HCT116 (cell line): Measurements from ENCODE around the gene HRH2. TPM values are rescaled to one million over a fixed set of nuclear protein-coding genes. Genes with fewer than 3 reads are reported as not detected.

ENCODE experiments used
- ATAC-seq: fragments of 200-7000 bp; cut with Tn5 transposase; 2 replicates; pipeline ENCODE4 v1.9.1; 2020; ENCODE audit warnings: mild to moderate bottlenecking, moderate library complexity
- Bru-seq: library from RNA; stranded (reverse); fragments of 400-500 nt; gene quantifications from one replicate; lab custom pipeline; 2021; lab: Mats Ljungman, UMichigan
- BruChase-seq, 2 experiments: library from RNA; stranded (reverse); fragments of 400-500 nt; gene quantifications; one replicate each; lab custom pipeline; 2021; lab: Mats Ljungman, UMichigan
- BruUV-seq: library from RNA; stranded (reverse); fragments of 400-500 nt; replicated peaks from 2 replicates; lab custom pipeline; 2021; lab: Mats Ljungman, UMichigan
- CTCF ChIA-PET: fragments of 300-600 bp; sonication (Branson Sonifier 250); formaldehyde crosslinking; loops from one replicate; lab custom pipeline; 2021; ENCODE audit warnings: antibody characterized with exemption; lab: Charles Lee
- POLR2A ChIA-PET: fragments of 300-600, 350-600 bp; sonication (Branson Sonifier 250); formaldehyde crosslinking; loops from one replicate; lab custom pipeline; 2021; ENCODE audit warnings: antibody characterized with exemption; lab: Charles Lee
- RAD21 ChIA-PET, 2 experiments: fragments of 300-600 bp; sonication (Branson Sonifier 250); formaldehyde crosslinking; loops; one replicate each; lab custom pipeline; 2023; ENCODE audit warnings: low total read pairs in 2 of 2; ENCODE audit not compliant: uncharacterized antibody in 2 of 2, unreplicated experiment in 2 of 2, low non-redundant PET in 1 of 2; lab: Charles Lee
- DNase-seq: peaks from one replicate; pipeline ENCODE4 v3.0.0-alpha.2; 2010; ENCODE audit warnings: low read depth, low spot score
- H2AFZ ChIP-seq: fragments of 200-600 bp; shearing (Covaris generic), sonication (generic); 2 replicates; pipeline ENCODE4 v1.6.1; 2017; ENCODE audit warnings: low read depth, mixed run types, mixed read lengths, antibody characterized with exemption, low read length; ENCODE audit not compliant: poor library complexity, severe bottlenecking
- H3K27ac ChIP-seq: 2 replicates; pipeline ENCODE4 v1.5.1; 2012; ENCODE audit warnings: low read depth, low read length
- H3K27me3 ChIP-seq: fragments of 200-600 bp; sonication (generic); 2 replicates; pipeline ENCODE4 v1.6.1; 2016; ENCODE audit warnings: mixed run types, low read length, mixed read lengths; ENCODE audit not compliant: insufficient read depth
- H3K36me3 ChIP-seq, 2 experiments: fragments of 200-500 bp in 1 of 2; fragments of 200-600 bp in 1 of 2; sonication (Bioruptor generic) in 1 of 2; sonication (generic) in 1 of 2; 2 replicates each; pipeline versions ENCODE4 v1.5.1 to v1.6.1; 2014 to 2016; ENCODE audit warnings: low read length in 2 of 2, inconsistent platforms in 1 of 2, mixed read lengths in 1 of 2, mixed run types in 1 of 2; ENCODE audit not compliant: insufficient read depth in 2 of 2, control insufficient read depth in 1 of 2
- H3K4me1 ChIP-seq, 2 experiments: fragments of 200-600 bp in 1 of 2; sonication (generic) in 1 of 2; 2 replicates each; pipeline versions ENCODE4 v1.5.1 to v1.6.1; 2012 to 2017; ENCODE audit warnings: low read length in 2 of 2, inconsistent platforms in 1 of 2, mild to moderate bottlenecking in 1 of 2, mixed read lengths in 1 of 2, mixed run types in 1 of 2, moderate library complexity in 1 of 2; ENCODE audit not compliant: insufficient read depth in 2 of 2, control insufficient read depth in 1 of 2
- H3K4me2 ChIP-seq: fragments of 200-600 bp; sonication (generic); 2 replicates; pipeline ENCODE4 v1.6.1; 2017; ENCODE audit warnings: mixed run types, low read length, mixed read lengths
- H3K4me3 ChIP-seq, 2 experiments: fragments of 200-600 bp in 1 of 2; sonication (generic) in 1 of 2; replicated peaks in 1 of 2; 2 replicates each; pipeline ENCODE4 v1.5.1; 2011 to 2016; ENCODE audit warnings: low read length in 2 of 2, control low read depth in 1 of 2, low read depth in 1 of 2, mild to moderate bottlenecking in 1 of 2, mixed read lengths in 1 of 2, mixed run types in 1 of 2
- H3K79me2 ChIP-seq: fragments of 200-600 bp; sonication (generic); 2 replicates; pipeline ENCODE4 v1.6.1; 2017; ENCODE audit warnings: mild to moderate bottlenecking, mixed run types, low read length, moderate library complexity, mixed read lengths; ENCODE audit not compliant: insufficient read depth
- H3K9ac ChIP-seq: fragments of 200-600 bp; sonication (generic); 2 replicates; pipeline ENCODE4 v1.6.1; 2016; ENCODE audit warnings: low read length, mixed read lengths
- H3K9me2 ChIP-seq: fragments of 200-600 bp; sonication (generic), shearing (Covaris generic); 2 replicates; pipeline ENCODE4 v1.6.1; 2017; ENCODE audit warnings: mixed run types, mild to moderate bottlenecking, moderate library complexity; ENCODE audit not compliant: insufficient read depth
- H3K9me3 ChIP-seq, 2 experiments: fragments of 200-500 bp in 1 of 2; fragments of 200-600 bp in 1 of 2; sonication (Bioruptor generic) in 1 of 2; sonication (generic) in 1 of 2; 2 replicates each; pipeline ENCODE4 v1.6.1; 2014 to 2017; ENCODE audit warnings: low read length in 2 of 2, mixed read lengths in 2 of 2, inconsistent platforms in 1 of 2, low read depth in 1 of 2, mild to moderate bottlenecking in 1 of 2, mixed run types in 1 of 2, moderate library complexity in 1 of 2; ENCODE audit not compliant: control insufficient read depth in 1 of 2, insufficient read depth in 1 of 2
- H4K20me1 ChIP-seq: fragments of 200-600 bp; sonication (generic), shearing (Covaris generic); 2 replicates; pipeline ENCODE4 v1.6.1; 2017; ENCODE audit warnings: mixed run types, mild to moderate bottlenecking, moderate library complexity; ENCODE audit not compliant: insufficient read depth
- CBX3 ChIP-seq: IDR thresholded peaks from 2 replicates; pipeline ENCODE4 v1.6.1; 2012; ENCODE audit warnings: low read depth
- CEBPB ChIP-seq: IDR thresholded peaks from 2 replicates; pipeline ENCODE4 v1.6.1; 2012; ENCODE audit warnings: low read depth
- CTCF ChIP-seq, 3 experiments: fragments of 200-600 bp in 1 of 3; sonication (generic) in 1 of 3; IDR thresholded peaks in 2 of 3; conservative IDR thresholded peaks in 1 of 3; 2 replicates each; pipeline ENCODE4 v1.5.1; 2012 to 2017; ENCODE audit warnings: low read depth in 2 of 3, low read length in 2 of 3, antibody characterized with exemption in 1 of 3, borderline replicate concordance in 1 of 3, control low read depth in 1 of 3, mild to moderate bottlenecking in 1 of 3, mixed read lengths in 1 of 3, mixed run types in 1 of 3, moderate library complexity in 1 of 3; ENCODE audit not compliant: insufficient read depth in 1 of 3
- EGR1 ChIP-seq: IDR thresholded peaks from 2 replicates; pipeline ENCODE4 v1.6.1; 2012; ENCODE audit warnings: low read depth
- EZH2phosphoT487 ChIP-seq: fragments of 200-600 bp; IDR thresholded peaks from 2 replicates; pipeline ENCODE4 v1.6.1; 2018; ENCODE audit warnings: antibody characterized with exemption, borderline replicate concordance
- FOSL1 ChIP-seq: IDR thresholded peaks from 2 replicates; pipeline ENCODE4 v1.6.1; 2012; ENCODE audit warnings: low read depth
- MAX ChIP-seq: IDR thresholded peaks from 2 replicates; pipeline ENCODE4 v1.6.1; 2012
- POLR2AphosphoS5 ChIP-seq: IDR thresholded peaks from 2 replicates; pipeline ENCODE4 v1.6.1; 2011; ENCODE audit warnings: mild to moderate bottlenecking, low read depth, low read length, moderate library complexity
- REST ChIP-seq: IDR thresholded peaks from 2 replicates; pipeline ENCODE4 v1.6.1; 2012; ENCODE audit warnings: low read depth
- SIN3A ChIP-seq: IDR thresholded peaks from 2 replicates; pipeline ENCODE4 v1.6.1; 2012; ENCODE audit warnings: low read depth
- SRF ChIP-seq: IDR thresholded peaks from 2 replicates; pipeline ENCODE4 v1.6.1; 2012; ENCODE audit warnings: low read depth
- TCF7L2 ChIP-seq: IDR thresholded peaks from 2 replicates; pipeline ENCODE4 v1.7.0; 2011; ENCODE audit warnings: borderline replicate concordance, inconsistent platforms; ENCODE audit not compliant: insufficient read depth, insufficient read length; ENCODE audit errors: extremely low read depth
- YY1 ChIP-seq: IDR thresholded peaks from 2 replicates; pipeline ENCODE4 v1.6.1; 2011; ENCODE audit warnings: low read length, low read depth, moderate library complexity, mild to moderate bottlenecking; ENCODE audit not compliant: insufficient replicate concordance; ENCODE audit errors: extremely low read depth
- ZBTB33 ChIP-seq: IDR thresholded peaks from 2 replicates; pipeline ENCODE4 v1.6.1; 2011; ENCODE audit warnings: mild to moderate bottlenecking, low read length, moderate library complexity; ENCODE audit not compliant: insufficient replicate concordance; ENCODE audit errors: extremely low read depth
- ZFX ChIP-seq: fragments of 450-650 bp; IDR thresholded peaks from 2 replicates; pipeline ENCODE4 v1.6.1; 2017
- intact Hi-C: fragments of 100-400 bp; cut with micrococcal nuclease; formaldehyde crosslinking; loops from 2 replicates; pipeline ENCODE4 v1.10.0; 2022
- long read RNA-seq: library from polyadenylated mRNA; unstranded; transcript quantifications from one replicate; pipeline ENCODE4 v2.0.0, GENCODE V29; 2021; ENCODE audit not compliant: unreplicated experiment
- polyA plus RNA-seq: library from polyadenylated mRNA; unstranded; fragments of >200 nt; gene quantifications from 2 replicates; pipeline ENCODE4 v1.2.1, GENCODE V29; 2012; ENCODE audit warnings: missing spikeins
- total RNA-seq: library from RNA; stranded (reverse); gene quantifications from one replicate; pipeline ENCODE4 v1.2.1, GENCODE V29; 2021; ENCODE audit not compliant: unreplicated experiment

Gene HRH2
- total RNA-seq: 0.12 TPM
- 0.12 TPM in 2 replicates for polyA plus RNA-seq
- Bru-seq, nascent RNA: not detected
- not detected for BruChase-seq, experiment 1, labeled RNA remaining after a 6-hour chase
- not detected for BruChase-seq, experiment 2, labeled RNA remaining after a 2-hour chase
- long read RNA-seq: 0 reads

- no peak; the same call in 1 of the 2 replicates for ATAC-seq
- intact Hi-C loops: no loop called here
These were observed at the start of gene HRH2 for GRCh38 chr5:175657593-175658271. Gene HRH2 (plus strand): TSS chr5:175658071. CDS start chr5:175683234, 25,163 bp downstream.

More at GRCh38 chr5:175657593-175658271, at the start of gene HRH2:
- Histone ChIP-seq H3K79me2 (no peaks in the 10 kb centered on the region), H3K4me2 (no peak within 1 kb of the TSS), H3K36me3 (no peaks in the 10 kb centered on the region), H3K4me1 (no peaks in the 10 kb centered on the region), H3K27me3 (no peaks in the 10 kb centered on the region), H3K4me3 (no peak within 1 kb of the TSS), H3K9ac (no peak within 1 kb of the TSS), H3K9me3 (no peaks in the 10 kb centered on the region), H3K27ac (no peak within 1 kb of the TSS), H4K20me1 (no peaks in the 10 kb centered on the region), H3K9me2 (no peaks in the 10 kb centered on the region), H2AFZ (no peak within 1 kb of the TSS)
- TF ChIP-seq CBX3 (no peak), SIN3A (no peak), MAX (no peak), CEBPB (no peak), EZH2phosphoT487 (no peak), CTCF (IDR thresholded peaks at IDR 0.05 in 2 of 3, conservative IDR thresholded peaks at IDR 0.05 in 1 of 3; ENCODE audit: borderline replicate concordance in 1 of 3, insufficient read depth in 1 of 3, low read depth in 2 of 3, low read length in 2 of 3) (no peak), EGR1 (no peak), REST (no peak), FOSL1 (no peak), SRF (no peak), ZFX (no peak), YY1 (no peak), POLR2AphosphoS5 (no peak), ZBTB33 (no peak), TCF7L2 (no peak)
- ChIA-PET CTCF (interaction anchor here (0.7 kb wide), 1 partner anchor 45 kb away, joined by 3 read pairs; no protein-coding TSS in a partner anchor), RAD21 (no interaction called here), POLR2A (no interaction called here)
- DNase-seq: no peak
- no TSS peak for BruUV-seq
